Measurements from ENCODE around the gene CEP85.

Gene CEP85

DNA sequence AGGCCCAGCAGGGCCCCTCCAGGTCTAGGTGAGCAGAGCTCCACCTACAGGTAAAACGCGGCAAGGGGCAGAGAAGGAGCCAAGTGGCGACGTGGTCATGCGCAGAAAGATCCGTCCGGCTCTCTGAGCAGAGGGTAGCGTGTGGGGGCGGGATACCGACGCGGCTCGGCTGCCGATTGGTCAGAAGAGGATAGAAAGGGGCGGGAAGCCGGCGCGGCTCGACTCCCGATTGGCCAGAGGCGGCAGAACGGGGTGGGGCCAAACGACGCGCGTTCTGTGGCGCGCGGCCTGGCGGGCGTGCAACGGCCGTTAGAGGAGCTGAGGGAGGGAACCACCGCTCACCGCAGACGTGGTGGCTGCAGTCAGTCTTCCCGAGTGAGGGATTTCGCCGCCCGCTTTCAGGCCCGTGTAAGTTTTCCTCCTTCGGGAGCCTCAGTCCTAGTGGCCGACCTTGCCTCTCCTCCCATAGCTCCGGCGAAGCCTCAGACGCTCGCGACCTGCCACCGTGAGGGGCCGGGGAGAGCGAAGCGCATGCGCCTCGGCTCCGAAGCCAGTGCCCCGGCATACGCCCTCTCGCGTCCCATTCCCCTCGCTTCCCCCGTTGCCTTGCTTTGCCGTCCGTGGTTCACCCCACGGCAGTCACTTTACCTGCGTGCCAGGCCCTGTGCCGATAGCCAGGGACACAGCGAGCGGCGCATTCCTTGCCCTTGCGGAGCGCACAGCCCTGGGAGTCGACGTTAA is at the start of gene CEP85:
TSS of gene CEP85 (plus strand) at position 298 of the 741 bp plus-strand sequence. CDS start 5,584 bp downstream, outside the sequence.
- H3K27me3 ChIP-seq (ENCODE audit: insufficient read depth, low read length, poor library complexity, severe bottlenecking) = no peaks in the 10 kb centered on the region
- H2AFZ ChIP-seq (ENCODE audit: low read length) = peak within 1 kb of the TSS; percentile 93
- no peaks in the 10 kb centered on the region for H3F3A ChIP-seq (ENCODE audit: low read depth)
- peak within 1 kb of the TSS; percentile 96 for H3K4me3 ChIP-seq (ENCODE audit: low read length, poor library complexity, severe bottlenecking)
- H3K36me3 ChIP-seq (ENCODE audit: insufficient read depth, low read length) = no peaks in the 10 kb centered on the region
- peaks cover 50% of the 10 kb centered on the region for H3K79me2 ChIP-seq (ENCODE audit: insufficient read depth, low read length)
- H3K9me2 ChIP-seq (replicated peaks; ENCODE audit: low read depth, low read length) = no peaks in the 10 kb centered on the region
- peaks cover 33% of the 10 kb centered on the region for H3K4me1 ChIP-seq (ENCODE audit: insufficient read depth, low read length, poor library complexity, severe bottlenecking)
- no peaks in the 10 kb centered on the region for H3K9me3 ChIP-seq (ENCODE audit: insufficient read depth, low read depth, low read length)
- H3K4me2 ChIP-seq (ENCODE audit: low read depth, low read length, poor library complexity, severe bottlenecking) = peak within 1 kb of the TSS; percentile 87
- no peak for TF ChIP-seq EZH2phosphoT487 (IDR thresholded peaks at IDR 0.05; ENCODE audit: borderline replicate concordance)
- TF ChIP-seq, protein P1, sequence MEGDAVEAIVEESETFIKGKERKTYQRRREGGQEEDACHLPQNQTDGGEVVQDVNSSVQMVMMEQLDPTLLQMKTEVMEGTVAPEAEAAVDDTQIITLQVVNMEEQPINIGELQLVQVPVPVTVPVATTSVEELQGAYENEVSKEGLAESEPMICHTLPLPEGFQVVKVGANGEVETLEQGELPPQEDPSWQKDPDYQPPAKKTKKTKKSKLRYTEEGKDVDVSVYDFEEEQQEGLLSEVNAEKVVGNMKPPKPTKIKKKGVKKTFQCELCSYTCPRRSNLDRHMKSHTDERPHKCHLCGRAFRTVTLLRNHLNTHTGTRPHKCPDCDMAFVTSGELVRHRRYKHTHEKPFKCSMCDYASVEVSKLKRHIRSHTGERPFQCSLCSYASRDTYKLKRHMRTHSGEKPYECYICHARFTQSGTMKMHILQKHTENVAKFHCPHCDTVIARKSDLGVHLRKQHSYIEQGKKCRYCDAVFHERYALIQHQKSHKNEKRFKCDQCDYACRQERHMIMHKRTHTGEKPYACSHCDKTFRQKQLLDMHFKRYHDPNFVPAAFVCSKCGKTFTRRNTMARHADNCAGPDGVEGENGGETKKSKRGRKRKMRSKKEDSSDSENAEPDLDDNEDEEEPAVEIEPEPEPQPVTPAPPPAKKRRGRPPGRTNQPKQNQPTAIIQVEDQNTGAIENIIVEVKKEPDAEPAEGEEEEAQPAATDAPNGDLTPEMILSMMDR (conservative IDR thresholded peaks at IDR 0.05; ENCODE audit: low read length) = peak; percentile 81
- H4K20me1 ChIP-seq (ENCODE audit: insufficient read depth, low read length, poor library complexity, severe bottlenecking) = peaks cover 44% of the 10 kb centered on the region
- peak within 1 kb of the TSS; percentile 90 for H3K9ac ChIP-seq (ENCODE audit: low read depth, low read length, poor library complexity, severe bottlenecking)

GRCh38 chr1:26184883-26185282 is 49.1 kb upstream of the CEP85 start:
- H3F3A ChIP-seq (ENCODE audit: low read depth) = no peaks in the 10 kb centered on the region
- TF ChIP-seq, protein P1 (conservative IDR thresholded peaks at IDR 0.05; ENCODE audit: low read length) = no peak
- TF ChIP-seq EZH2phosphoT487 (IDR thresholded peaks at IDR 0.05; ENCODE audit: borderline replicate concordance) = no peak
- no peak overlapping the region for H3K4me2 ChIP-seq (ENCODE audit: low read depth, low read length, poor library complexity, severe bottlenecking)
- H2AFZ ChIP-seq (ENCODE audit: low read length) = no peak overlapping the region
- no peaks in the 10 kb centered on the region for H3K36me3 ChIP-seq (ENCODE audit: insufficient read depth, low read length)
- H3K9me2 ChIP-seq (replicated peaks; ENCODE audit: low read depth, low read length) = no peaks in the 10 kb centered on the region
- no peaks in the 10 kb centered on the region for H3K9me3 ChIP-seq (ENCODE audit: insufficient read depth, low read depth, low read length)
- H3K4me3 ChIP-seq (ENCODE audit: low read length, poor library complexity, severe bottlenecking) = no peak overlapping the region
- H3K79me2 ChIP-seq (ENCODE audit: insufficient read depth, low read length) = no peaks in the 10 kb centered on the region
- no peaks in the 10 kb centered on the region for H3K27me3 ChIP-seq (ENCODE audit: insufficient read depth, low read length, poor library complexity, severe bottlenecking)
- H4K20me1 ChIP-seq (ENCODE audit: insufficient read depth, low read length, poor library complexity, severe bottlenecking) = no peaks in the 10 kb centered on the region
- no peaks in the 10 kb centered on the region for H3K4me1 ChIP-seq (ENCODE audit: insufficient read depth, low read length, poor library complexity, severe bottlenecking)
- H3K9ac ChIP-seq (ENCODE audit: low read depth, low read length, poor library complexity, severe bottlenecking) = no peak overlapping the region

DNA sequence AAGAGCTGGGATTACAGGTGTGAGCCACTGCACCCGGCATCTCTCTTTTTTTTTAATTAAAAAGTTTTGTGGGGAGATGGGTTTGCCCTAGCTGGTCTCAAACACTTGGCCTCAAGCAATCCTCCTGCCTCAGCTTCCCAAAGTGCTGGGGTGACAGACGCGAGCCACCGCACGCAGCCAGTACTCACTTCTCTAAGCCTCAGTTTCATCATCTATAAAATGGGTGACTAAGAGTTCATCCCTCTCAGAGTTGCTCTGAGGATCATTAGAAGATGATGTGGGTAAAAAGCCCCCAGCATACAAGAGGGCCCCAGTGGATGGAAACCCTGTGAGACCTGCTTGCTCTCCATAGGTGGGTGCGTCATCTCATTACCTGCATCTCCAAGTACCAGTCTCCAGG is 46.1 kb upstream of the CEP85 start:
- Histone ChIP-seq H3K4me2 (ENCODE audit: low read depth, low read length, poor library complexity, severe bottlenecking) (no peak overlapping the region), H2AFZ (ENCODE audit: low read length) (no peak overlapping the region), H3K36me3 (ENCODE audit: insufficient read depth, low read length) (no peaks in the 10 kb centered on the region), H3K9me2 (replicated peaks; ENCODE audit: low read depth, low read length) (no peaks in the 10 kb centered on the region), H3K9ac (ENCODE audit: low read depth, low read length, poor library complexity, severe bottlenecking) (no peak overlapping the region), H3F3A (ENCODE audit: low read depth) (no peaks in the 10 kb centered on the region), H3K27me3 (ENCODE audit: insufficient read depth, low read length, poor library complexity, severe bottlenecking) (no peaks in the 10 kb centered on the region), H3K79me2 (ENCODE audit: insufficient read depth, low read length) (no peaks in the 10 kb centered on the region), H4K20me1 (ENCODE audit: insufficient read depth, low read length, poor library complexity, severe bottlenecking) (no peaks in the 10 kb centered on the region), H3K4me1 (ENCODE audit: insufficient read depth, low read length, poor library complexity, severe bottlenecking) (peaks cover 12% of the 10 kb centered on the region), H3K9me3 (ENCODE audit: insufficient read depth, low read depth, low read length) (no peaks in the 10 kb centered on the region), H3K4me3 (ENCODE audit: low read length, poor library complexity, severe bottlenecking) (no peak overlapping the region)
- TF ChIP-seq, protein P1 (conservative IDR thresholded peaks at IDR 0.05; ENCODE audit: low read length) = no peak
- TF ChIP-seq EZH2phosphoT487 (IDR thresholded peaks at IDR 0.05; ENCODE audit: borderline replicate concordance) = no peak

All from Loucy (cell line).